HepG2 (cell line): Measurements from ENCODE around the gene MGAT1. TPM values are rescaled to one million over a fixed set of nuclear protein-coding genes. Genes with fewer than 3 reads are reported as not detected.

ENCODE experiments used
- ATAC-seq: fragments of 200-7000 bp; cut with Tn5 transposase; 3 replicates; pipeline ENCODE4 v1.9.1; 2020; ENCODE audit warnings: mild to moderate bottlenecking, moderate library complexity
- BruUV-seq: library from RNA; stranded (reverse); fragments of 400-500 nt; replicated peaks from 2 replicates; lab custom pipeline; 2021; lab: Mats Ljungman, UMichigan
- CTCF ChIA-PET: fragments of 300-600 bp; formaldehyde crosslinking; extraction: SDS; loops from one replicate; lab custom pipeline; 2021; ENCODE audit warnings: low total read pairs, inconsistent platforms, low intra/inter-chr PET ratio; lab: Yijun Ruan, JAX
- POLR2A ChIA-PET: fragments of 350-600 bp; sonication (Branson Sonifier 250); formaldehyde crosslinking; loops from one replicate; lab custom pipeline; 2020; ENCODE audit warnings: antibody characterized with exemption, inconsistent platforms; lab: Yijun Ruan, JAX
- DNase-seq: peaks from one replicate; pipeline ENCODE4 v3.0.0-alpha.2; 2015; ENCODE audit warnings: low spot score
- FAIRE-seq: peaks from 3 replicates; lab custom pipeline; 2011; peaks lifted over from hg19 to GRCh38; lab: Jason Lieb, UNC
- H2AFZ ChIP-seq: one replicate; pipeline ENCODE4 v1.6.1; 2011; ENCODE audit warnings: low read length, inconsistent platforms
- H3K27ac ChIP-seq: fragments of 300-600 bp; 3 replicates; pipeline ENCODE4 v1.8.0; 2011; ENCODE audit warnings: mixed run types, mild to moderate bottlenecking, mixed read lengths, low read length, inconsistent platforms; ENCODE audit not compliant: insufficient read depth; ENCODE audit errors: extremely low read length
- H3K27me3 ChIP-seq, 2 experiments: fragments of 200-600 bp in 1 of 2; 2 replicates in 1 of 2; 3 replicates in 1 of 2; pipeline versions ENCODE4 v1.6.0 to v1.8.0; 2011; ENCODE audit warnings: low read length in 2 of 2, mild to moderate bottlenecking in 2 of 2, moderate library complexity in 2 of 2, inconsistent platforms in 1 of 2; ENCODE audit not compliant: insufficient read depth in 2 of 2, control insufficient read depth in 1 of 2
- H3K36me3 ChIP-seq, 2 experiments: fragments of 200-600 bp in 1 of 2; replicated peaks in 1 of 2; 2 replicates in 1 of 2; 3 replicates in 1 of 2; pipeline versions ENCODE4 v1.5.1 to v1.8.0; 2011; ENCODE audit warnings: low read length in 2 of 2, inconsistent platforms in 1 of 2; ENCODE audit not compliant: insufficient read depth in 2 of 2, control insufficient read depth in 1 of 2
- H3K4me1 ChIP-seq: 2 replicates; pipeline ENCODE4 v1.5.1; 2012; ENCODE audit warnings: low read length, inconsistent platforms; ENCODE audit not compliant: insufficient read depth
- H3K4me2 ChIP-seq: 2 replicates; pipeline ENCODE4 v1.6.0; 2011; ENCODE audit warnings: low read depth, low read length, inconsistent platforms
- H3K4me3 ChIP-seq, 3 experiments: fragments of 200-600 bp in 1 of 3; sonication (generic), shearing (Covaris generic) in 1 of 3; replicated peaks in 1 of 3; 2 replicates each; pipeline ENCODE4 v1.5.1; 2011 to 2016; ENCODE audit warnings: low read length in 3 of 3, inconsistent platforms in 2 of 3, low read depth in 2 of 3, mild to moderate bottlenecking in 2 of 3, control low read depth in 1 of 3, mixed read lengths in 1 of 3; ENCODE audit not compliant: insufficient read depth in 1 of 3
- H3K79me2 ChIP-seq: one replicate; pipeline ENCODE4 v1.6.1; 2011; ENCODE audit warnings: low read length, inconsistent platforms; ENCODE audit not compliant: insufficient read depth
- H3K9ac ChIP-seq: 2 replicates; pipeline ENCODE4 v1.6.0; 2011; ENCODE audit warnings: mild to moderate bottlenecking, low read depth, low read length, inconsistent platforms; ENCODE audit not compliant: insufficient read depth
- H3K9me3 ChIP-seq: 2 replicates; pipeline ENCODE4 v1.5.1; 2012; ENCODE audit warnings: mild to moderate bottlenecking, low read length
- H4K20me1 ChIP-seq: 2 replicates; pipeline ENCODE4 v1.6.0; 2011; ENCODE audit warnings: inconsistent platforms, mild to moderate bottlenecking, low read length, moderate library complexity; ENCODE audit not compliant: insufficient read depth
- ARID4A ChIP-seq: sonication (generic); formaldehyde crosslinking; IDR thresholded peaks from 2 replicates; pipeline ENCODE4 v1.5.0; 2020; ENCODE audit warnings: mild to moderate bottlenecking, missing genetic modification reagents, borderline replicate concordance
- DPF2 ChIP-seq: sonication (generic); formaldehyde crosslinking; IDR thresholded peaks from 2 replicates; pipeline ENCODE4 v1.4.0; 2020; ENCODE audit warnings: mild to moderate bottlenecking, low read depth, missing genetic modification reagents, borderline replicate concordance
- GABPB1 ChIP-seq: IDR thresholded peaks from 2 replicates; pipeline ENCODE4 v1.6.1; 2016; ENCODE audit warnings: mild to moderate bottlenecking, missing genetic modification reagents, moderate library complexity, missing compliant biosample characterization
- KAT8 ChIP-seq: IDR thresholded peaks from 2 replicates; pipeline ENCODE4 v1.6.1; 2016; ENCODE audit warnings: missing genetic modification reagents, missing compliant biosample characterization
- MYNN ChIP-seq: sonication (generic); formaldehyde crosslinking; IDR thresholded peaks from 2 replicates; pipeline ENCODE4 v1.4.0; 2020; ENCODE audit warnings: mild to moderate bottlenecking, low read depth, missing genetic modification reagents
- MZF1 ChIP-seq: sonication (generic); formaldehyde crosslinking; IDR thresholded peaks from 2 replicates; pipeline ENCODE4 v1.8.1; 2023; ENCODE audit warnings: mild to moderate bottlenecking, missing genetic modification reagents, borderline replicate concordance
- SKI ChIP-seq: fragments of 450-650 bp; IDR thresholded peaks from one replicate; pipeline ENCODE4 v1.6.1; 2018; ENCODE audit warnings: mild to moderate bottlenecking; ENCODE audit not compliant: partially characterized antibody
- ZBTB2 ChIP-seq: sonication (generic); formaldehyde crosslinking; IDR thresholded peaks from 2 replicates; pipeline ENCODE4 v1.8.0; 2022; ENCODE audit warnings: low read depth, missing genetic modification reagents
- ZNF253 ChIP-seq: sonication (generic); formaldehyde crosslinking; IDR thresholded peaks from 2 replicates; pipeline ENCODE4 v1.8.0; 2022; ENCODE audit warnings: mild to moderate bottlenecking, missing genetic modification reagents, borderline replicate concordance
- ZNF446 ChIP-seq: sonication (generic); formaldehyde crosslinking; IDR thresholded peaks from 2 replicates; pipeline ENCODE4 v1.5.0; 2020; ENCODE audit warnings: mild to moderate bottlenecking, missing genetic modification reagents
- ZNF572 ChIP-seq: sonication (generic); formaldehyde crosslinking; IDR thresholded peaks from 2 replicates; pipeline ENCODE4 v1.5.1; 2020; ENCODE audit warnings: mild to moderate bottlenecking, missing genetic modification reagents
- WGBS: methylation state at CpG from one replicate; pipeline ENCODE4 v1.1.6; 2017; ENCODE audit warnings: low lambda C conversion rate; 5-methylcytosine and 5-hydroxymethylcytosine counted together
- in situ Hi-C: cut with HindIII; loops from 2 replicates; pipeline ENCODE4 v1.10.0; 2017; ENCODE audit warnings: low pct_unique_long_range_greater_than_20kb; ENCODE audit not compliant: extremely low pct_ligation_motif_present
- intact Hi-C: fragments of 100-400 bp; cut with micrococcal nuclease; formaldehyde crosslinking; loops from one replicate; pipeline ENCODE4 v1.10.0; 2022; ENCODE audit not compliant: unreplicated experiment
- polyA plus RNA-seq, 8 experiments: library from polyadenylated mRNA; depleted of rRNA in 3 of 8; stranded (reverse) in 7 of 8; unstranded in 1 of 8; fragments of >200 nt; fragmentation: Illumina TruSeq in 4 of 8; extraction: Trizol in 4 of 8; gene quantifications; 2 replicates each; pipeline versions ENCODE4 v1.2.1 to v1.2.3, GENCODE V29; 2011 to 2016; ENCODE audit warnings: low read depth in 4 of 8, missing spikeins in 1 of 8, mixed read lengths in 1 of 8; ENCODE audit not compliant: insufficient read depth in 1 of 8
- total RNA-seq, 5 experiments: library from RNA; depleted of rRNA; stranded (reverse); fragments of >200 nt; fragmentation: Illumina TruSeq; extraction: Trizol; gene quantifications; 2 replicates each; pipeline ENCODE4 v1.2.3, GENCODE V29; 2016; ENCODE audit warnings: low read depth in 1 of 5
- TF ChIP-seq, protein P1 (sequence below): sonication (generic); formaldehyde crosslinking; conservative IDR thresholded peaks from 2 replicates; pipeline ENCODE4 v1.8.1; 2023; ENCODE audit warnings: missing genetic modification reagents

The MGAT1 gene
- total and polyA plus RNA-seq, 2 of the 13 experiments (the other 11 are each of a cell fraction or from before 2014, with no cell fraction given), result 50.1 to 55.3 TPM

DNA sequence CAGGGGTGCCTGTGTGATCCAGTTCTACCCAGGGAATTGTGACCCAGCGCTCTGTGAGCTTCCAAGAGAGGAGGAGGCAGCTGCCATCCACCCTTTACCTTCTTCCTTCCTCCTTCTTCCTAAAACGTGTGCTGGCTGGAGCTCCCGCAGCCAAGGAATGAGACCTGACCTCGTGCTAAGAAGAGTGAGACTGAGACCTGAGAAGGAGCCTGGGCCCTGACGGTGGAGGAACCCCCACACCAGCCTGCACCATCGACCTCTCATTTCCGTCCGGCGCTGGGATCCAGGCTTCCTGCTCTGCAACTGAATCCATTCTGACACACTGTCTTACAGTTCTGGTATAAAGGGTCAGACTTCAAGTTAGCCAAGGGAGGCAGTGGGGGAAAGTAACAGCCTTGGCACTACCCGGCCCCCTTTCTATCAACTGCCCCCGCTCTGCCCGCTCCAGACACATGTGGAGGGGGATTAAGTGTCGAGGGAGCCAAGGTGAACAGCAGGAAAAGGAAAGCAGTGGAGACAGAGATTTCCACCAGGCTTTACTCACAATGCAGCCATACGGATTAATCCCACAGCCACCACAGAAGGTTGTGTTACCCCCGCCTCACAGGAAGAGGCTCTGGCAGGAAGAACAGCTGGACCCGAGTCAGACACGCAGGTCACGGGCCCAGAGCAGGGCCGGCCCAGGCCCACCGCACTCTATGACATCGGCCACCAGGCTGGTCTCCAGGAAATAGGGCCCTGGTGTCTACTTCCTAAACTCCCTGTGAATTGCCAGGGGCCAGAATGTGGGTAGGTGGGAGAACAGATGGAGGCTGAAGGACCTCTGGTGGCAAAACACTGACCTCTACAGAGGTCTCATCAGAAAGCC lies 15.8 kb downstream of the MGAT1 start:
- intact Hi-C loops (no loop called here), in situ Hi-C loops (loop anchor here (10.0 kb wide), 1 partner anchor 368 kb away; no protein-coding TSS in a partner anchor)
- no peak for FAIRE-seq
- ATAC-seq, result no peak
- H3K79me2 ChIP-seq, result no peaks in the 10 kb centered on the region
- no peak overlapping the region for H3K4me2 ChIP-seq
- no peak for DNase-seq
- 89% methylated on average over 21 of the region's 21 CpGs for WGBS
- ChIA-PET POLR2A (interaction anchor here (1.4 to 2.0 kb wide), 2 partner anchors 22 to 24 kb away, joined by 5 to 8 read pairs; no protein-coding TSS in a partner anchor), CTCF (no interaction called here)
- no TSS peak for BruUV-seq
- H3K27ac ChIP-seq, result no peak overlapping the region
- TF ChIP-seq MYNN (CRISPR knock-in tag), result no peak
- TF ChIP-seq ZBTB2 (CRISPR knock-in tag), result no peak
- no peak for TF ChIP-seq DPF2 (CRISPR knock-in tag)
- TF ChIP-seq KAT8 (CRISPR knock-in tag), result no peak
- TF ChIP-seq, protein P1, sequence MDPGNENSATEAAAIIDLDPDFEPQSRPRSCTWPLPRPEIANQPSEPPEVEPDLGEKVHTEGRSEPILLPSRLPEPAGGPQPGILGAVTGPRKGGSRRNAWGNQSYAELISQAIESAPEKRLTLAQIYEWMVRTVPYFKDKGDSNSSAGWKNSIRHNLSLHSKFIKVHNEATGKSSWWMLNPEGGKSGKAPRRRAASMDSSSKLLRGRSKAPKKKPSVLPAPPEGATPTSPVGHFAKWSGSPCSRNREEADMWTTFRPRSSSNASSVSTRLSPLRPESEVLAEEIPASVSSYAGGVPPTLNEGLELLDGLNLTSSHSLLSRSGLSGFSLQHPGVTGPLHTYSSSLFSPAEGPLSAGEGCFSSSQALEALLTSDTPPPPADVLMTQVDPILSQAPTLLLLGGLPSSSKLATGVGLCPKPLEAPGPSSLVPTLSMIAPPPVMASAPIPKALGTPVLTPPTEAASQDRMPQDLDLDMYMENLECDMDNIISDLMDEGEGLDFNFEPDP (CRISPR knock-in tag), result no peak
- TF ChIP-seq GABPB1 (CRISPR knock-in tag), result no peak
- no peak for TF ChIP-seq ARID4A (CRISPR knock-in tag)
- no peak for TF ChIP-seq ZNF572 (CRISPR knock-in tag)
- no peak for TF ChIP-seq ZNF253 (CRISPR knock-in tag)
- no peak for TF ChIP-seq ZNF446 (CRISPR knock-in tag)
- no peak for TF ChIP-seq SKI
- no peak for TF ChIP-seq MZF1
- H3K9ac ChIP-seq, result no peak overlapping the region
- H3K4me3 ChIP-seq, result no peak overlapping the region
- no peaks in the 10 kb centered on the region for H3K9me3 ChIP-seq
- no peak overlapping the region for H2AFZ ChIP-seq
- 0 out of 5 replicates have a peak, but pooled peaks cover 0 to 4% of the 10 kb centered on the region in 2 experiments for H3K27me3 ChIP-seq
- peaks cover 12% of the 10 kb centered on the region for H3K4me1 ChIP-seq
- peaks cover 11 to 21% of the 10 kb centered on the region in 2 experiments; a peak in 4 of 5 replicates for H3K36me3 ChIP-seq
- H4K20me1 ChIP-seq, result no peaks in the 10 kb centered on the region
